Astrocyte (in vitro differentiated cells and primary cell): ENCODE data around the gene IGFBP2.

ENCODE experiments used
- EZH2 ChIP-seq: IDR thresholded peaks from 2 replicates; pipeline ENCODE4 v1.6.1; 2012; ENCODE audit warnings: mild to moderate bottlenecking, low read length, inconsistent platforms; ENCODE audit not compliant: insufficient read depth
- TF ChIP-seq, protein P1 (sequence below): IDR thresholded peaks from 2 replicates; pipeline ENCODE4 v1.5.1; 2011; ENCODE audit warnings: low read depth, mild to moderate bottlenecking, inconsistent platforms, low read length, moderate library complexity; ENCODE audit not compliant: insufficient read depth

- no peak for TF ChIP-seq EZH2
- TF ChIP-seq, protein P1, sequence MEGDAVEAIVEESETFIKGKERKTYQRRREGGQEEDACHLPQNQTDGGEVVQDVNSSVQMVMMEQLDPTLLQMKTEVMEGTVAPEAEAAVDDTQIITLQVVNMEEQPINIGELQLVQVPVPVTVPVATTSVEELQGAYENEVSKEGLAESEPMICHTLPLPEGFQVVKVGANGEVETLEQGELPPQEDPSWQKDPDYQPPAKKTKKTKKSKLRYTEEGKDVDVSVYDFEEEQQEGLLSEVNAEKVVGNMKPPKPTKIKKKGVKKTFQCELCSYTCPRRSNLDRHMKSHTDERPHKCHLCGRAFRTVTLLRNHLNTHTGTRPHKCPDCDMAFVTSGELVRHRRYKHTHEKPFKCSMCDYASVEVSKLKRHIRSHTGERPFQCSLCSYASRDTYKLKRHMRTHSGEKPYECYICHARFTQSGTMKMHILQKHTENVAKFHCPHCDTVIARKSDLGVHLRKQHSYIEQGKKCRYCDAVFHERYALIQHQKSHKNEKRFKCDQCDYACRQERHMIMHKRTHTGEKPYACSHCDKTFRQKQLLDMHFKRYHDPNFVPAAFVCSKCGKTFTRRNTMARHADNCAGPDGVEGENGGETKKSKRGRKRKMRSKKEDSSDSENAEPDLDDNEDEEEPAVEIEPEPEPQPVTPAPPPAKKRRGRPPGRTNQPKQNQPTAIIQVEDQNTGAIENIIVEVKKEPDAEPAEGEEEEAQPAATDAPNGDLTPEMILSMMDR = no peak
These were observed 28.6 kb downstream of the IGFBP2 start for GRCh38 chr2:216661639-216662375.
